Calu3 (cell line): ENCODE data around the gene ZNFX1. TPM values are rescaled to one million over a fixed set of nuclear protein-coding genes. Genes with fewer than 3 reads are reported as not detected.

ENCODE experiments used
- BruUV-seq: library from RNA; stranded (reverse); fragments of 400-500 nt; replicated peaks from 2 replicates; lab custom pipeline; 2021; lab: Mats Ljungman, UMichigan
- CTCF ChIA-PET: fragments of 300-600 bp; sonication (Branson Sonifier 250); formaldehyde crosslinking; loops from one replicate; lab custom pipeline; 2022; ENCODE audit warnings: antibody characterized with exemption; lab: Charles Lee
- DNase-seq: peaks from one replicate; pipeline ENCODE4 v3.0.0; 2022
- H3K27ac Mint-ChIP-seq: one replicate; pipeline ENCODE4 v1.8.0; 2022; ENCODE audit warnings: mixed read lengths; ENCODE audit not compliant: unreplicated experiment
- H3K27me3 Mint-ChIP-seq: one replicate; pipeline ENCODE4 v1.8.0; 2022; ENCODE audit warnings: mixed read lengths; ENCODE audit not compliant: unreplicated experiment
- H3K36me3 Mint-ChIP-seq: one replicate; pipeline ENCODE4 v1.8.0; 2022; ENCODE audit warnings: mild to moderate bottlenecking, moderate library complexity, mixed read lengths; ENCODE audit not compliant: insufficient read depth, unreplicated experiment
- H3K4me1 Mint-ChIP-seq: one replicate; pipeline ENCODE4 v1.8.0; 2022; ENCODE audit warnings: mild to moderate bottlenecking, low read depth, mixed read lengths; ENCODE audit not compliant: unreplicated experiment
- H3K4me3 Mint-ChIP-seq: one replicate; pipeline ENCODE4 v1.8.0; 2022; ENCODE audit warnings: mild to moderate bottlenecking, low read depth, moderate library complexity, mixed read lengths; ENCODE audit not compliant: unreplicated experiment
- H3K9me3 Mint-ChIP-seq: one replicate; pipeline ENCODE4 v1.8.0; 2022; ENCODE audit warnings: low read depth, mixed read lengths; ENCODE audit not compliant: unreplicated experiment
- intact Hi-C: fragments of 100-400 bp; cut with micrococcal nuclease; formaldehyde crosslinking; loops from one replicate; pipeline ENCODE4 v1.10.0; 2022; ENCODE audit not compliant: unreplicated experiment
- total RNA-seq: library from RNA; stranded (reverse); gene quantifications from 2 replicates; pipeline ENCODE4 v1.2.3, GENCODE V29; 2022
- TF ChIP-seq, protein P1 (sequence below): fragments of 200-600 bp; IDR thresholded peaks from one replicate; pipeline ENCODE4 v1.8.0; 2022; ENCODE audit warnings: antibody characterized with exemption; ENCODE audit not compliant: unreplicated experiment

Gene ZNFX1
- total RNA-seq, 1 experiment from 2014 or later = 94.1 TPM

GRCh38 chr20:49281913-49282467 is 4.1 kb upstream of the ZNFX1 start:
- Mint-ChIP-seq H3K27ac (peak overlapping the region; percentile 95), H3K4me1 (peaks cover 70% of the 10 kb centered on the region), H3K36me3 (peaks cover 100% of the 10 kb centered on the region), H3K9me3 (peaks cover 40% of the 10 kb centered on the region), H3K4me3 (peak overlapping the region; percentile 82), H3K27me3 (peaks cover 21% of the 10 kb centered on the region)
- BruUV-seq = no TSS peak
- TF ChIP-seq, protein P1, sequence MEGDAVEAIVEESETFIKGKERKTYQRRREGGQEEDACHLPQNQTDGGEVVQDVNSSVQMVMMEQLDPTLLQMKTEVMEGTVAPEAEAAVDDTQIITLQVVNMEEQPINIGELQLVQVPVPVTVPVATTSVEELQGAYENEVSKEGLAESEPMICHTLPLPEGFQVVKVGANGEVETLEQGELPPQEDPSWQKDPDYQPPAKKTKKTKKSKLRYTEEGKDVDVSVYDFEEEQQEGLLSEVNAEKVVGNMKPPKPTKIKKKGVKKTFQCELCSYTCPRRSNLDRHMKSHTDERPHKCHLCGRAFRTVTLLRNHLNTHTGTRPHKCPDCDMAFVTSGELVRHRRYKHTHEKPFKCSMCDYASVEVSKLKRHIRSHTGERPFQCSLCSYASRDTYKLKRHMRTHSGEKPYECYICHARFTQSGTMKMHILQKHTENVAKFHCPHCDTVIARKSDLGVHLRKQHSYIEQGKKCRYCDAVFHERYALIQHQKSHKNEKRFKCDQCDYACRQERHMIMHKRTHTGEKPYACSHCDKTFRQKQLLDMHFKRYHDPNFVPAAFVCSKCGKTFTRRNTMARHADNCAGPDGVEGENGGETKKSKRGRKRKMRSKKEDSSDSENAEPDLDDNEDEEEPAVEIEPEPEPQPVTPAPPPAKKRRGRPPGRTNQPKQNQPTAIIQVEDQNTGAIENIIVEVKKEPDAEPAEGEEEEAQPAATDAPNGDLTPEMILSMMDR = no peak
- no peak for DNase-seq
- CTCF ChIA-PET = interaction anchor here (0.5 kb wide), 1 partner anchor 279 kb away, joined by 3 read pairs; no protein-coding TSS in a partner anchor
- intact Hi-C loops = no loop called here

DNA sequence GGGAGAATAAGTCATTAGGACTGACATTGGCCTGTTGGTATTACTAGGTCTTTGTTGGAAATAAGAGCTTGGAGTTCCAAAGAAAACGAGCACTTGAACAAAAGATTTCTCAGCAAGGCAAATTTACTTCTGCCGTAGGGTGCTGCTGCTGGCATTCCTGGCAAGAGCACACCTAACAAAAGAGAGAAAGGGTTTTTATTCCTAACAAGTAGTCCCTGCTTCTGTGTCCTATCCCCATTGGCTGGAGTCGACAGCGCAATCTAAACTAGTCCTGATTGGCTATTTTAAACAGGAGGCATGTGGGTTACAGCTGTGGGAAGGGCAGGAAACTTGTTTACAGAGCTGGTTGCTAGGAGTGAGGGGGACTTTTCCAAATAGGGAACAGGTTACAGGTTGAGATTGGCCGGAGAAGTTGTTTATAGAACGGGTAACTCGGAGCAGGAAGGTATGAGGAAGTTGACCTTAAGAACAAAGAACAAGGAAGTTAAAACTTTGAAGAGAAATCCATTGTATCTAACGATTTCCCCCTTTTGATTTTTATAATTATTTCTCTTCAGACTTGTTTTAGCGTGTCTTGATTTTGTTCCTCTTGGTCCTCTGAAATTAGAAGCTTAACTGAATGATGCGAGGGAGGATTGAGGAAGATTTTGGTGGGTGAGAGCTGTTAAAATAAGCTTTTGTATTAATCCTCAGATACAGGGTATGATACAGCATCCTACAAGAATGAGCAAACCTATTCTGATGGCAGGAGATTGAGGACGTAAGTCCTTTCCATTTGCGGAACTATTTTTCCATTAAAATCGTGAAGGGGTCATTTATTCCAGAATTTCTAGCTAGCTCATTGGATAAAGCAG is 3.4 kb upstream of the ZNFX1 start:
- H3K4me1 Mint-ChIP-seq = peaks cover 70% of the 10 kb centered on the region
- H3K4me3 Mint-ChIP-seq = peak overlapping the region; percentile 82
- intact Hi-C loops = no loop called here
- H3K9me3 Mint-ChIP-seq = peaks cover 35% of the 10 kb centered on the region
- peak overlapping the region; percentile 95 for H3K27ac Mint-ChIP-seq
- TF ChIP-seq, protein P1 = no peak
- peaks cover 16% of the 10 kb centered on the region for H3K27me3 Mint-ChIP-seq
- no peak for DNase-seq
- no TSS peak for BruUV-seq
- H3K36me3 Mint-ChIP-seq = peaks cover 100% of the 10 kb centered on the region
- CTCF ChIA-PET = interaction anchor here (0.5 kb wide), 1 partner anchor 278 kb away, joined by 3 read pairs; no protein-coding TSS in a partner anchor

DNA sequence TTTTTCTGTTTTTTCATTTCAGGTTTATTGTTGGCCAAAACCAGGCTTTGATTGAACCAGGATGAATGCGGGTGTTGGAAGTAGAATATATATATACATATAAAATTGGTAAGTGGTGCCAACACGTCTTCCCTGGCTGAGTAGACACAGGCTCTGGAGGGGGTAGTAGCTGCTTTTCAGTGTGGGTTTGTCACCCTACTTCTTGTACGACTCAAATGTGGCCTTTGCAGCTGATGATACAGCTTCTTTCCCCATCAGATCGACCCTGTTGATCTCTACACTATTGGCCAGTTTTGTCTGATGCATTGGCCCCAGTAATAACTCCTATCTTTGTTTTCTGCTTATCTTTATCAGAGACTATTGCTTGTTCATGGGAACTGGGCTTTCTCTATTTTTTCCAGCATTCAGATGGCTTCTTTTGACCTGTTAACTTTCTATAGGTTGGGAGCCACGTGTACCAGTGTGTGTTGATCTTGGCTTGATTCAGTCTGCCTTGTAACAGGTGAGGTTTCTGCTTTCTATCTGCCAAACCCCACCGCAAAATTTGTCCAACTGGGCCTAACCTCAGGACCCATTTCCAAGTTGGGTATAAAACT is 2.7 kb upstream of the ZNFX1 start:
- Mint-ChIP-seq H3K4me1 (peaks cover 71% of the 10 kb centered on the region), H3K4me3 (peak overlapping the region; percentile 82), H3K27ac (peak overlapping the region; percentile 95), H3K9me3 (peaks cover 30% of the 10 kb centered on the region), H3K27me3 (peaks cover 16% of the 10 kb centered on the region), H3K36me3 (peaks cover 99% of the 10 kb centered on the region)
- intact Hi-C loops = no loop called here
- no peak for DNase-seq
- TF ChIP-seq, protein P1 = no peak
- CTCF ChIA-PET = no interaction called here
- no TSS peak for BruUV-seq

DNA sequence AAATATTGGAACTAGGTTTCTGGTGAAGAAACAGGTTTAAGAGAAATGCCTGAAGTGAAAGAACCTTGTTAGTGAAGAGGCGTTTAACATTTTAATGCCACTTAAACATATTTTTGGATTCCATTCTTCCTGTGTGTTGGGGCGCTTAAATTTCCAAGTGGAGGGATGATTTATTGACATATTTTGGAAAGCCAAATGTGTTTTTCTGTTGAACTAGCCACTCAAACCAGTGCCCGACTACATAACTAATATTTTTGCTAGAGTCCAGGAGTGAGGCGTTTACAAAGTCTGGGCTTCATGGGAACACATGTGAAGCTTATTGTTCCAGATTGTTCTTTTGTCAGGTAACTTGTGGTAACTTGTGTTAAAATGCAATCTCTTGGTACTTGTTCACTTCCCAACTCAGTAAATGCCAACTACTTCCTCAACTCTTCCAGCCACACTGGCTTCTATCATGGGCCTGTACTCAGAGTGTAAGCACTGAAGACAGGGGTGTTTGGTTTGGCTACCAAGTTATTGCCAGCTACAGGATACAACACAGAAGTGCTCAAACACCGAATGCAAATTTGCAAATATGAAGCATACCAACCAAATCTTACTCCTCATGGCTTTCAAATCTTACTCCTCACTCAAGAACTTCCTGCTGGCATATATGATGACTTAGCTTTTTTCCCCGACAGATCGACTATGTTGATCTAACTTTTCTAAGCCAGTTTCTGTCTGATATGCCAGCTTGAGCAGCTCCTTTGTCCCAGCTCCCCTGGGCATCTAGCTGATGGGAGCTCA is 2.0 kb upstream of the ZNFX1 start:
- Mint-ChIP-seq H3K4me3 (peak overlapping the region; percentile 82), H3K27ac (peak overlapping the region; percentile 95), H3K4me1 (peaks cover 69% of the 10 kb centered on the region), H3K9me3 (peaks cover 25% of the 10 kb centered on the region), H3K27me3 (peaks cover 16% of the 10 kb centered on the region), H3K36me3 (peaks cover 99% of the 10 kb centered on the region)
- BruUV-seq = no TSS peak
- TF ChIP-seq, protein P1 = no peak
- DNase-seq = no peak
- intact Hi-C loops = no loop called here
- CTCF ChIA-PET = no interaction called here
